Lung (tissue), 12 donors: ENCODE data around the gene ZNF358. TPM values are rescaled to one million over a fixed set of nuclear protein-coding genes. Genes with fewer than 3 reads are reported as not detected.
A peak's percentile ranks its signal among the peaks of the same experiment; 100 is the strongest.

Experiments
- ATAC-seq: fragments of 200-7000 bp; cut with Tn5 transposase; one replicate; pipeline ENCODE4 v1.9.1; 2020; ENCODE audit warnings: moderate number of reproducible peaks; ENCODE audit not compliant: insufficient read depth, low FRiP score
- DNase-seq, 3 donors: peaks; one replicate each; pipeline ENCODE4 v3.0.0-alpha.2; 2013 to 2017
- H3K27ac ChIP-seq, 2 donors: one replicate each; pipeline ENCODE4 v1.5.1; 2013; ENCODE audit warnings: mild to moderate bottlenecking in 2 of 2, moderate library complexity in 2 of 2, control low read depth in 1 of 2, inconsistent platforms in 1 of 2, low read depth in 1 of 2, low read length in 1 of 2
- H3K27me3 ChIP-seq, 3 donors: one replicate each; pipeline ENCODE4 v1.5.1; 2013; ENCODE audit warnings: low read length in 2 of 3; ENCODE audit not compliant: control insufficient read depth in 3 of 3, insufficient read depth in 3 of 3
- H3K36me3 ChIP-seq, 4 donors: one replicate each; pipeline ENCODE4 v1.5.1; 2013; ENCODE audit warnings: low read length in 4 of 4, mild to moderate bottlenecking in 1 of 4, moderate library complexity in 1 of 4; ENCODE audit not compliant: control insufficient read depth in 4 of 4, insufficient read depth in 4 of 4
- H3K4me1 ChIP-seq, 5 donors: one replicate each; pipeline ENCODE4 v1.5.1; 2013; ENCODE audit warnings: low read length in 5 of 5, mild to moderate bottlenecking in 2 of 5, moderate library complexity in 1 of 5; ENCODE audit not compliant: control insufficient read depth in 5 of 5, insufficient read depth in 5 of 5
- H3K4me3 ChIP-seq: one replicate; pipeline ENCODE4 v1.5.1; 2013; ENCODE audit warnings: mild to moderate bottlenecking, control low read depth, moderate library complexity
- H3K9ac ChIP-seq, 2 donors: one replicate each; pipeline ENCODE4 v1.5.1; 2013; ENCODE audit warnings: low read length in 2 of 2, control low read depth in 1 of 2; ENCODE audit not compliant: insufficient read depth in 1 of 2
- H3K9me3 ChIP-seq, 4 donors: one replicate each; pipeline ENCODE4 v1.5.1; 2013; ENCODE audit warnings: low read length in 3 of 4, mild to moderate bottlenecking in 1 of 4, moderate library complexity in 1 of 4; ENCODE audit not compliant: control insufficient read depth in 4 of 4, insufficient read depth in 3 of 4
- WGBS, 2 donors: extraction: QIAGEN DNeasy Blood & Tissue Kit; methylation state at CpG; one replicate each; pipeline ENCODE4 v1.1.7; 2013; 5-methylcytosine and 5-hydroxymethylcytosine counted together
- polyA plus RNA-seq, 2 donors: library from polyadenylated mRNA; stranded (reverse); fragments of 200-250 nt; gene quantifications; one replicate each; pipeline ENCODE4 v1.2.1, GENCODE V29; 2013
- total RNA-seq, 2 donors: library from RNA; depleted of rRNA in 1 of 2; stranded (reverse); fragments of >200 nt in 1 of 2; gene quantifications; one replicate each; pipeline ENCODE4 v1.2.1, GENCODE V29; 2014 to 2021
- TF ChIP-seq, protein P1 (sequence below): IDR thresholded peaks from 2 replicates; pipeline ENCODE4 v1.5.1; 2012; ENCODE audit warnings: mild to moderate bottlenecking; ENCODE audit errors: control extremely low read depth, extremely low read depth
- donor health status: control.
- donor health status: control.
- donor health status: Bipolar disorder and iron deficiency.
- donor health status: healthy.
- donor health status: DM: yes; HTN: yes; CAD: no.

Gene ZNF358
- total and polyA plus RNA-seq, 4 donors = 24.2 to 71.8 (median 34.7) TPM

DNA sequence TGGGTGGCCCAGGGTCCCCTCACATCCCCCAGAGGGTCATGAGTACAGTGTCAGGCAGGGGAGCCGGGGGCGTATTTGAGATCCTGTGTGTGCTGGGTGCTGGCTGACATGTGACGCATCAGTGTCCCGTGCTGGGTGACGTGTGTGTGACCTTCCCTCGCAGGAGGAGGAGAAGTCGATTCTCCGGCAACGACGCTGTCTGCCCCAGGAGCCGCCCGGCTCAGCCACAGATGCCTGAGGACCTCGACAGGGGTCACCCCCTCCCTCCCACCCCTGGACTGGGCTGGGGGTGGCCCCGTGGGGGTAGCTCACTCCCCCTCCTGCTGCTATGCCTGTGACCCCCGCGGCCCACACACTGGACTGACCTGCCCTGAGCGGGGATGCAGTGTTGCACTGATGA is 45.4 kb downstream of the ZNF358 start:
- WGBS, 2 donors = 88 to 94% methylated on average over 16 to 17 of the region's 17 CpGs
- DNase-seq (no peak), ATAC-seq (no peak)
- no peaks in the 10 kb centered on the region for H3K4me1 ChIP-seq
- peaks cover 0 to 3% (median 0%) of the 10 kb centered on the region in 4 donors for H3K9me3 ChIP-seq
- no peaks in the 10 kb centered on the region for H3K27me3 ChIP-seq
- H3K27ac ChIP-seq = no peak overlapping the region
- H3K9ac ChIP-seq = no peak overlapping the region
- peaks cover 12 to 45% (median 25%) of the 10 kb centered on the region in 4 donors for H3K36me3 ChIP-seq
- no peak overlapping the region for H3K4me3 ChIP-seq
- TF ChIP-seq, protein P1, sequence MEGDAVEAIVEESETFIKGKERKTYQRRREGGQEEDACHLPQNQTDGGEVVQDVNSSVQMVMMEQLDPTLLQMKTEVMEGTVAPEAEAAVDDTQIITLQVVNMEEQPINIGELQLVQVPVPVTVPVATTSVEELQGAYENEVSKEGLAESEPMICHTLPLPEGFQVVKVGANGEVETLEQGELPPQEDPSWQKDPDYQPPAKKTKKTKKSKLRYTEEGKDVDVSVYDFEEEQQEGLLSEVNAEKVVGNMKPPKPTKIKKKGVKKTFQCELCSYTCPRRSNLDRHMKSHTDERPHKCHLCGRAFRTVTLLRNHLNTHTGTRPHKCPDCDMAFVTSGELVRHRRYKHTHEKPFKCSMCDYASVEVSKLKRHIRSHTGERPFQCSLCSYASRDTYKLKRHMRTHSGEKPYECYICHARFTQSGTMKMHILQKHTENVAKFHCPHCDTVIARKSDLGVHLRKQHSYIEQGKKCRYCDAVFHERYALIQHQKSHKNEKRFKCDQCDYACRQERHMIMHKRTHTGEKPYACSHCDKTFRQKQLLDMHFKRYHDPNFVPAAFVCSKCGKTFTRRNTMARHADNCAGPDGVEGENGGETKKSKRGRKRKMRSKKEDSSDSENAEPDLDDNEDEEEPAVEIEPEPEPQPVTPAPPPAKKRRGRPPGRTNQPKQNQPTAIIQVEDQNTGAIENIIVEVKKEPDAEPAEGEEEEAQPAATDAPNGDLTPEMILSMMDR = no peak

GRCh38 chr19:7562646-7563393 is 46.9 kb downstream of the ZNF358 start:
- DNase-seq = peak in 1 of 3 donors; percentile 16
- H3K4me3 ChIP-seq = no peak overlapping the region
- H3K4me1 ChIP-seq = no peaks in the 10 kb centered on the region
- H3K9me3 ChIP-seq = peaks cover 0 to 1% (median 0%) of the 10 kb centered on the region in 4 donors
- ATAC-seq = no peak
- peaks cover 12 to 33% (median 16%) of the 10 kb centered on the region in 4 donors for H3K36me3 ChIP-seq
- H3K27me3 ChIP-seq = no peaks in the 10 kb centered on the region
- H3K27ac ChIP-seq = no peak overlapping the region
- TF ChIP-seq, protein P1 = no peak
- H3K9ac ChIP-seq = no peak overlapping the region
- 63 to 66% methylated on average over 16 of the region's 16 CpGs for WGBS, 2 donors

DNA sequence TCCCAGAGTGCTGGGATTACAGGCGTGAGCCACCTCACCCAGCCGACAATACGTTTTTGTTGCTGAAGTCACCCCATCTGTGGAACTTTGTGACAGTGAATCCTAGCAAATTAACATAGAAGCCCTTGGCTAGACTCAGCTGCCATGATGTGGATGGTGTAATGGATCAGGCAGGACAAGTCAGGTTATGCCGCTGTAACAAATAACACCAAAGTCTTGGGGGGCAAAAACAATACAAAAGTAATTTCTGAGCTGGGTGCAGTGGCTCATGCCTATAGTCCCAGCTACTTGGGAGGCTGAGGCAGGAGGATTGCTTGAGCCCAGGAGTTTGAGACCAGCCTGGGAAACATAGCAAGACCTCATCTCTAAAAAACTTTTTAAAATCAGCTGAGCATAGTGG is 49.0 kb downstream of the ZNF358 start:
- TF ChIP-seq, protein P1 = no peak
- 93 to 95% methylated on average over 4 of the region's 4 CpGs for WGBS, 2 donors
- Histone ChIP-seq H3K9ac (no peak overlapping the region), H3K4me3 (no peak overlapping the region), H3K27ac (no peak overlapping the region), H3K4me1 (no peaks in the 10 kb centered on the region), H3K27me3 (no peaks in the 10 kb centered on the region), H3K36me3 (peaks cover 4 to 17% (median 10%) of the 10 kb centered on the region in 4 donors), H3K9me3 (no peaks in the 10 kb centered on the region)
- no peak for DNase-seq
- ATAC-seq = no peak
